Measurements from ENCODE around the gene ZBTB42.

Gene ZBTB42

DNA sequence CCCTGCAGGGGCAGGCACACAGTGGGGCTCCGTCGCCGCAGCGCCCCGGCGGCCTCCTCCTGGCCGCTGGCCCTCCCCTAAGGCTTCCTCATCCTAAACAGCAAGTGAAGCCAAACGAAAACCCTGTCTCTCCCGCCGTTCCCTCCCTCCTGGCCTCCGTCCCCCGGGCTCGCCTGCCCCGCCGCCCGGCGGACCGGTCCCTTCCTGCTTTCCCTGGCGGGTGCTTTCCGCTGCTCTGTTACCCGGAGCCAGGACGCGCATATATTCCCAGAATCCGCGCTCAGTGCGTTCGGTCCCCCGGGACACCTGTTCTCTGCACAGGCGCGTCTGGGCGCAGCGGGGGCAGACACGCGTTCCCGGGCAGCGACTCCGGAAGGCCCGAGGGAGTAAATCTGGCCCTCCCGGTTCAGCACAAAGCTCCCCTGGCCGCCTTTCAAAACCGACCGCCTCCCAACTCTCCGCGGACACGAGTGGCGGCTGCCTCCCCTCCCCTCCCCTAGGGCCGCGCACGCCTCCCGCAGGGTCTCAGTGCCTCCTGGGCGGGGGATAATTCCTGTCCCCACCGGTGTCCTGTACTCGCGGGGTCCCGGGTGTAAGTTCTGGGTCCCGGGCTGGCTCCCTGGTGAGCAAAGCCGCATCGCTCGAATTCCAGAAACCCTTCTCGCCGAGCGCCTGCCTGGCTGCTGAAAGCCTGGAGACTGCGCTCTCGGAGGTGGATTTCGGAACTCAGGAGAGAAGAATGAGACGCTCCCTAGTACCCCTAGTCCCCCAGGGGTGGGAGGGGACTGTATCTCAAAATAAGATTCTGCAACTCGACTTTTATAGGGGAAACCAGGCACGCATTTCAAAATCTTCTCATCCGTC is 42.8 kb downstream of the ZBTB42 start:
- no peak for DNase-seq (ENCODE audit: low read depth)

GRCh38 chr14:104844306-104845032 is 43.6 kb downstream of the ZBTB42 start:
- no peak for DNase-seq (ENCODE audit: low read depth)

DNA sequence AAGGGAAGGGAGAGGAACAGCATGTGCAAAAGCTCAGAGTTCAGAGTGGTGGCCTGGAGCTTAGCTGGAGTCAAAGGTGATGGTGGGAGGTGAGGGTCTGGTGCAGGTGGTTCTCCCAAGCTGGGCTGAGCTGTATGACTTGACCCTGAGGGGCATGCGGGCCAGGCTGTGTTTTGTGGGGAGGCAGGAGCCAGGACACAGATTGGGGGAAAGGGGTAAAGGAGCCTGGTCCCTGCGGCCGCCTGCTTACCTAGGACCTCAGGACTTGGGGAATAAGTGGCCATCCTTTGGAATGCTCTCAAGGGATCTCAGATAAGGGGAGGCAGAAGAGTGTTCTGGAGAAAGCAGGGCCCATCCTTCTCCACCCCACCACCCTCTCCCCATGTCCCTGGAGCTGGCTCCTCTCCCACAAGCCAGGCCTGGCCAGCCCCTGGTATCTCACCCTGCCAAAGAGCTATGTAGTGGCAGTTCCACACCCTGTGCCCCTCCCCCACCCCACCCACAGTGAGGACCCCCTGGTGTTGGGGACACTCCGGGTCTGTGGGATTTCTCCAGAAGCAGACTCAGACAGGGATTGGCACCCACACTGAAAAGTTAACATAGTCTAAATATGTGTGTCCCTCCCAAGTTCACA is 44.2 kb downstream of the ZBTB42 start:
- DNase-seq (ENCODE audit: low read depth) = no peak

DNA sequence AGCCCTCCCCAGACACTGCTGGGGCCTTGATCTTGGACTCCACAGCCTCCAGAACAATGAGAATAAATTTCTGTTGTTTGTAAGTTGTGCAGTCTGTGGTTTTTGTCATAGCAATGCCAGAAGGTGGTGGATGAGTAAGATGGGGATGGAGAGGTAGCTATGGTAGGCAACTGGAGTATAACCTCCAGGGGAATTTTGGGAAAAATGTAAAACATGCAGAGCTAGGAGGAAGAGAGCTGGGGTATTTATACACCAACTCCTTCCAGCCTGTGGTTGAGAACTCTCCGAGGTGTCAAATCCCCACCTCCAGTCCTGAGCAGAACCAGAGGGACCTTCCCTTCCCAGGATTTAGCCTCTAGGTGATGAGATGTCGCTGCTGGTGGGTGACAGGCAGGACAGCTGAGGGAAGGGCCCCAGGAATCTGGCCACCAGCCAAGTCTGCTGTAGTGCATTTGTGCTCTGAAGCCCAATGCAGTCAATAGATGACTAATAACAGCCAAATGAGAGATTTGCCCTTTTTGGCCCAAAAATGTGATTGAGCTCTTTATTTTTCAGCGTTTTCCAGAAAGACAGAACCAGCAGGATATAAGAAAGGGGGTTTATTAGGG is 45.0 kb downstream of the ZBTB42 start:
- no peak for DNase-seq (ENCODE audit: low read depth)

DNA sequence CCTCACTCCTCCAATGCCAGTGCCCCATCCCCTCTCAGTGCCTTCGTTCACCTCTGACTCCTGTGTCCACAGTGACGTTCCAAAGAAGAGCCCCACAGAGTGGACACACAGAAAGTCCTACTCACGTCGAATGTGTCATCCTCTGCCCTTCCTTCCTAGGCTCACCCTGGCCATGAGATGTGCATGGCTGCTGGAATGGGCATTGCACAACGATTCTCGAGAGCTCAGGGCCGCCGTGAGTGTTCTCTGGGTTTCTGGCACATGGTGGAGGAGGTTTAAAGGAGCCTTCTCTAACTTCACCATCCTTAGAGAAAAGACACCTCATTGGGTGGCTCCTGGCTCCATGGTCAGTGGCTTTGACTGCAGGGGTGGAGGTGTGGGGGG is 51.4 kb downstream of the ZBTB42 start:
- no peak for DNase-seq (ENCODE audit: low read depth)

Measured in fibroblast of the conjunctiva (primary cell).